Gastrocnemius medialis (tissue), 4 donors: Measurements from ENCODE around the gene AMIGO3. TPM values are rescaled to one million over a fixed set of nuclear protein-coding genes. Genes with fewer than 3 reads are reported as not detected.
A peak's percentile ranks its signal among the peaks of the same experiment; 100 is the strongest.

ENCODE experiments used
- ATAC-seq, 2 donors: fragments of 150-250 bp; one replicate each; pipeline ENCODE4 v1.9.1; 2016
- DNase-seq, 2 donors: peaks; one replicate each; pipeline ENCODE4 v3.0.0-alpha.2; 2019
- H3K27ac ChIP-seq, 4 donors: fragments of 200-600 bp; sonication (generic); 1 replicate in 1 of 4; 2 replicates in 3 of 4; pipeline ENCODE4 v1.5.1; 2016 to 2018; ENCODE audit warnings: mild to moderate bottlenecking in 2 of 4, moderate library complexity in 1 of 4
- H3K27me3 ChIP-seq, 3 donors: fragments of 200-600 bp; sonication (generic) in 2 of 3; 1 replicate in 1 of 3; 2 replicates in 2 of 3; pipeline versions ENCODE4 v1.5.1 to v1.6.0; 2016 to 2019; ENCODE audit warnings: mild to moderate bottlenecking in 1 of 3, moderate library complexity in 1 of 3
- H3K36me3 ChIP-seq, 2 donors: fragments of 200-600 bp; sonication (generic) in 1 of 2; one replicate each; pipeline ENCODE4 v1.5.1; 2017 to 2018
- H3K4me1 ChIP-seq, 2 donors: fragments of 200-600 bp; sonication (generic) in 1 of 2; one replicate each; pipeline ENCODE4 v1.5.1; 2016 to 2017; ENCODE audit warnings: mild to moderate bottlenecking in 2 of 2
- H3K4me3 ChIP-seq, 4 donors: fragments of 200-600 bp; sonication (generic) in 3 of 4; 1 replicate in 1 of 4; 2 replicates in 3 of 4; pipeline ENCODE4 v1.5.1; 2016 to 2019; ENCODE audit warnings: mild to moderate bottlenecking in 2 of 4
- H3K9me3 ChIP-seq, 3 donors: fragments of 200-600 bp; sonication (generic) in 2 of 3; 1 replicate in 1 of 3; 2 replicates in 2 of 3; pipeline ENCODE4 v1.5.1; 2016 to 2019
- CTCF ChIP-seq, 5 experiments: fragments of 450-650 bp in 3 of 5; fragments of 200-600 bp in 2 of 5; sonication (generic) in 2 of 5; IDR thresholded peaks in 4 of 5; conservative IDR thresholded peaks in 1 of 5; 1 replicate in 4 of 5; 2 replicates in 1 of 5; pipeline ENCODE4 v1.5.1; 2016 to 2019; ENCODE audit warnings: antibody characterized with exemption in 5 of 5, mild to moderate bottlenecking in 3 of 5, moderate library complexity in 3 of 5
- POLR2A ChIP-seq, 2 donors: fragments of 450-650 bp; IDR thresholded peaks; one replicate each; pipeline ENCODE4 v1.6.1; 2017; ENCODE audit warnings: antibody characterized with exemption in 2 of 2, mild to moderate bottlenecking in 2 of 2, moderate library complexity in 2 of 2
- in situ Hi-C, 4 donors: fragments of 200-750 bp; cut with MboI; loops; one replicate each; pipeline versions ENCODE4 v1.15.0 to v1.8.0; 2017; ENCODE audit warnings: low sequenced_read_pairs in 4 of 4
- intact Hi-C: fragments of 100-400 bp; cut with DNase I; formaldehyde crosslinking; loops from one replicate; pipeline ENCODE4 v1.15.1; 2023; ENCODE audit warnings: low total_unique reads
- total RNA-seq, 4 donors: library from RNA; depleted of rRNA; stranded (reverse); fragments of >200 nt; gene quantifications; one replicate each; pipeline versions ENCODE4 v1.1.0 to v1.2.3, GENCODE V29; 2016

AMIGO3 gene
- total RNA-seq, 4 donors from 2014 or later, result 0.10 to 0.76 (median 0.42) TPM; not detected in 1

- Histone ChIP-seq H3K4me1 (no peaks in the 10 kb centered on the region), H3K27me3 (no peaks in the 10 kb centered on the region), H3K9me3 (no peaks in the 10 kb centered on the region), H3K27ac (peak overlapping the region in 1 of 4 donors; percentile 68), H3K4me3 (no peak overlapping the region), H3K36me3 (peaks cover 0 to 82% of the 10 kb centered on the region in 2 donors)
- DNase-seq (no peak), ATAC-seq (no peak)
- intact Hi-C loops, result loop anchor here (1.0 to 5.0 kb wide), 2 partner anchors 137 to 205 kb away; no protein-coding TSS in a partner anchor
- no peak for TF ChIP-seq CTCF (IDR thresholded peaks at IDR 0.05 in 4 of 5, conservative IDR thresholded peaks at IDR 0.05 in 1 of 5)
- no peak for TF ChIP-seq POLR2A (IDR thresholded peaks at IDR 0.05)
- in situ Hi-C loops, result no loop called here
These were observed 16.8 kb downstream of the AMIGO3 start for GRCh38 chr3:49702672-49703071.

GRCh38 chr3:49701388-49702077, 18.0 kb downstream of the AMIGO3 start:
- Histone ChIP-seq H3K27ac (peak overlapping the region in 1 of 4 donors; percentile 98), H3K36me3 (peaks cover 0 to 74% of the 10 kb centered on the region in 2 donors), H3K4me1 (peaks cover 0 to 5% of the 10 kb centered on the region in 2 donors), H3K27me3 (no peaks in the 10 kb centered on the region), H3K4me3 (no peak overlapping the region), H3K9me3 (no peaks in the 10 kb centered on the region)
- TF ChIP-seq CTCF (IDR thresholded peaks at IDR 0.05 in 4 of 5, conservative IDR thresholded peaks at IDR 0.05 in 1 of 5) (peak in 4 of 5 experiments; percentile 29 to 52 (median 37)), POLR2A (IDR thresholded peaks at IDR 0.05) (no peak)
- intact Hi-C loops (loop anchor here (5.0 kb wide), 1 partner anchor 206 kb away; no protein-coding TSS in a partner anchor), in situ Hi-C loops (no loop called here)
- ATAC-seq (no peak), DNase-seq (no peak)

GRCh38 chr3:49700453-49701128, 18.9 kb downstream of the AMIGO3 start:
- H3K36me3 ChIP-seq, result peaks cover 0 to 65% of the 10 kb centered on the region in 2 donors
- in situ Hi-C loops, result no loop called here

GRCh38 chr3:49700014-49700413, 19.5 kb downstream of the AMIGO3 start:
- Histone ChIP-seq H3K27me3 (no peaks in the 10 kb centered on the region), H3K36me3 (peaks cover 0 to 59% of the 10 kb centered on the region in 2 donors), H3K27ac (peak overlapping the region in 2 of 4 donors; percentile 40 to 98), H3K4me3 (no peak overlapping the region), H3K4me1 (peaks cover 5 to 18% of the 10 kb centered on the region in 2 donors), H3K9me3 (no peaks in the 10 kb centered on the region)
- in situ Hi-C loops, result no loop called here
- TF ChIP-seq POLR2A (IDR thresholded peaks at IDR 0.05) (no peak), CTCF (IDR thresholded peaks at IDR 0.05 in 4 of 5, conservative IDR thresholded peaks at IDR 0.05 in 1 of 5) (no peak)
- DNase-seq (no peak), ATAC-seq (no peak)
- intact Hi-C loops, result loop anchor here (5.0 kb wide), 1 partner anchor 207 kb away; no protein-coding TSS in a partner anchor

More at GRCh38 chr3:49700453-49701128, 18.9 kb downstream of the AMIGO3 start:
- Histone ChIP-seq H3K27ac (peak overlapping the region in 3 of 4 donors; percentile 5 to 98 (median 40)), H3K4me3 (no peak overlapping the region), H3K4me1 (peaks cover 0 to 12% of the 10 kb centered on the region in 2 donors), H3K9me3 (no peaks in the 10 kb centered on the region), H3K27me3 (no peaks in the 10 kb centered on the region)
- intact Hi-C loops, result loop anchor here (5.0 kb wide), 1 partner anchor 207 kb away; no protein-coding TSS in a partner anchor
- TF ChIP-seq POLR2A (IDR thresholded peaks at IDR 0.05) (no peak), CTCF (IDR thresholded peaks at IDR 0.05 in 4 of 5, conservative IDR thresholded peaks at IDR 0.05 in 1 of 5) (no peak)
- DNase-seq (no peak), ATAC-seq (no peak)
